Muscle layer of duodenum (tissue), 2 donors: ENCODE results near the gene GABRB1.
A peak's percentile ranks its signal among the peaks of the same experiment; 100 is the strongest.

Source experiments
- H3K27ac ChIP-seq: one replicate; pipeline ENCODE4 v1.7.0; 2013; ENCODE audit warnings: mild to moderate bottlenecking, low read length
- H3K27me3 ChIP-seq: one replicate; pipeline ENCODE4 v1.7.0; 2013; ENCODE audit warnings: low read depth, mild to moderate bottlenecking, control low read depth, low read length
- H3K36me3 ChIP-seq, 2 donors: one replicate each; pipeline ENCODE4 v1.7.0; 2013; ENCODE audit warnings: low read length in 2 of 2, control low read depth in 1 of 2, mild to moderate bottlenecking in 1 of 2; ENCODE audit not compliant: insufficient read depth in 2 of 2, control insufficient read depth in 1 of 2
- H3K4me1 ChIP-seq, 2 donors: one replicate each; pipeline ENCODE4 v1.7.0; 2013; ENCODE audit warnings: low read length in 2 of 2, mild to moderate bottlenecking in 2 of 2, control low read depth in 1 of 2, moderate library complexity in 1 of 2; ENCODE audit not compliant: insufficient read depth in 2 of 2, control insufficient read depth in 1 of 2
- H3K4me3 ChIP-seq, 2 donors: one replicate each; pipeline ENCODE4 v1.7.0; 2013; ENCODE audit warnings: low read length in 2 of 2, low read depth in 1 of 2, mild to moderate bottlenecking in 1 of 2
- H3K9me3 ChIP-seq, 2 donors: one replicate each; pipeline ENCODE4 v1.7.0; 2013; ENCODE audit warnings: low read length in 2 of 2, control low read depth in 1 of 2, mild to moderate bottlenecking in 1 of 2; ENCODE audit not compliant: control insufficient read depth in 1 of 2
- donor health status: healthy.

The GABRB1 gene

DNA sequence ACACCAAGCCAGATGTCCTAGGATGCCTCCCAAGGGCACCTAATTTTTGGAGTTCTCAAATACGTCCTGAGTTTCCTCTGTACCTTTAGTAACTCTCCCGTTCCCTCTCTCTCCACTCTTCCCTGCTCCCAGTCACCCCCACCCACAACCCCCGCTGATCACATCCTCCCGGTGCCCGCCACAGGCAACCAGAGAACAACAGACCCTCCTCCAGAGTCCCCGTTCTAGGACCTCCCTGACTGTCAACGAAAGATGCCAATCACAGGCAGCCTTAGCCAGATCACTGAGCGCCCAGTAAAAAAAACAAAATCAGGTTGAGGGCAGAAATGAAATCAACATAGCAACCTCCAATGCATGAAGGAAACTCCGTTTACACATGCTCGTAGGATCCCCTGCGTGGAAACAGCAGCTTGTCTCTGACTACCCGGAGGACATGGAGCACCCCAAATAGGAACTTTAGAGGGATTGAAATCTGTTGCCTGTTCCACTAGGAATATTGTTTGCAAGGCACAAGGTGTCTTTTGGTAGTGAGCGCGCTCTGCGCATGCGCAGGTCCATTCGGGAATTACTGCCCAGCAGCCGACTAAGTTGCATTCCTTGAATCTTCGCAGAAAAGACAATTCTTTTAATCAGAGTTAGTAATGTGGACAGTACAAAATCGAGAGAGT is at the start of gene GABRB1:
TSS of gene GABRB1 (plus strand) at position 557 of the 668 bp plus-strand sequence.
- H3K36me3 ChIP-seq, result no peaks in the 10 kb centered on the region
- H3K27me3 ChIP-seq, result peaks cover 13% of the 10 kb centered on the region
- H3K4me3 ChIP-seq, result peak within 1 kb of the TSS; percentile 66 to 87
- H3K4me1 ChIP-seq, result peaks cover 4 to 13% of the 10 kb centered on the region in 2 donors
- no peaks in the 10 kb centered on the region for H3K9me3 ChIP-seq
- no peak within 1 kb of the TSS for H3K27ac ChIP-seq

DNA sequence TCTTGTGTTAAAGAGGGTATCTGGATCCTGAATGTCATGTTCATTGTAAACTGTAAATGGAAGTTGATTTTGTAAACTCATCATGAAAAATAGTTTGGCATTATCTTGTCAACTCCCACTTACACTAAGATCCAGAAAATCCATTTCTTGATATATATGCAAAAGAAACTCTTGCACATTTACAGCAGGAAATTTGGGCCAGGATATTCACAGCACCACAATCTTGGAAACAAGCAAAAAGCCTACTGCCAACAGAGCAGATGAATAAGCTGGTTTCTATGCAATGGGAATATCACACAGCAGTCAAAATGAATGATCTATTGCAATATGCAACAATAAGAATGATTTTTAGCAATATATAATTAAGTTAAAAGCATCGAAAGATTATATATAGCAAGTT is 46.6 kb upstream of the GABRB1 start:
- H3K4me3 ChIP-seq, result no peak overlapping the region
- H3K36me3 ChIP-seq, result no peaks in the 10 kb centered on the region
- no peaks in the 10 kb centered on the region for H3K27me3 ChIP-seq
- H3K9me3 ChIP-seq, result no peaks in the 10 kb centered on the region
- H3K27ac ChIP-seq, result no peak overlapping the region
- H3K4me1 ChIP-seq, result no peaks in the 10 kb centered on the region

DNA sequence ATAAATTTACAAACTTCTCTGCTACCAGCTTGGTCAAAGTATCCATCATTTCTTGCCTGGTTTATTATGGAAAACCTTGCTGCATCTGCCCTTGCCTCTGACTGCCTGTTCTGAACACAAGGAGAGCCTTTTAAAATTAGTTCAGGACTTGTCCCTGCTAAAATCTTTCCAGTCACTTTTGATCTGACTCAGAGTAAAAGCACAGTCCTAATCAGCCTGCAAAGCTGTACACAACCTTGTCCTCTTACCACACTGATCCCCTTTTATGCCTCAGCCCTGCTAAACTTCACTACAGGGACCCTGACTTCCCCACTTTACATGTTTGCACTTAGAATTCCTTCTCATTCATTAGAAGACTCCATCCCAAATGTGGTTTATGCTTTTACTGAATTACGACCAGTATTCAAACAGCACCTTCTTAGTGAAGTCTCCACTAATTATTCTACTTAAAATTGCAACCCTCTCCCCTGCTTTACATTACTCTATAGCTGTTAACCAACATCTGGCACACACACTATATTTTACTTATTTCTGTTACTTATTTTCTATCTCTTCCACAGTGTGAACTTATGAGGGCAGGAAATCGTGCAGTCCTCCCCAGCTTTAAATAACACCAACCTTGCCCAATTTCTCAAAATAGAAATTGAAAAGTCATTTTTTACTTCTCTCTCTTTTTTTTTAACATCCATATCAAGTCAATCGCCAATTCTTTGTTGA is 44.3 kb upstream of the GABRB1 start:
- H3K4me3 ChIP-seq, result no peak overlapping the region
- H3K9me3 ChIP-seq, result no peaks in the 10 kb centered on the region
- no peaks in the 10 kb centered on the region for H3K4me1 ChIP-seq
- H3K27me3 ChIP-seq, result peaks cover under 1% of the 10 kb centered on the region
- no peak overlapping the region for H3K27ac ChIP-seq
- no peaks in the 10 kb centered on the region for H3K36me3 ChIP-seq

DNA sequence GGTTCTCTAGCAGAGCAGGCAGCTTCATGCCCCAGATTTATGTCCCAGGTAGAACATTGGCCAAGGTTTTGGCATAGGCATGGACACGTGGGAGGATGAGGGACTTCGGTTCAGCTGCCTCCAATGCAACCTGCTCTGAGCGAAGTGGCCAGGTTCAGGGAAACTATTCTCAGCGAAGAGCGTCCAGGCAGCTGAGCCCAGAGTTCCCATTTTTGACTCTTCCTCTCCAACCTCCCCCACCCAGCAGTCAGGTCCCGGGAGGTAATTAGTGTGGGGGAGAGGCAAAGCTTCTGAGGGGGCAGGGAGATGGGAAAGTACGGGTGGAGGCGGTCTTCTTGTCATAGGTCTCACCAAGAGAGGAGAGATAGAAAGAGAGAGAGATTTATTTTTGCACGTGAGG is 39.0 kb upstream of the GABRB1 start:
- no peak overlapping the region for H3K27ac ChIP-seq

DNA sequence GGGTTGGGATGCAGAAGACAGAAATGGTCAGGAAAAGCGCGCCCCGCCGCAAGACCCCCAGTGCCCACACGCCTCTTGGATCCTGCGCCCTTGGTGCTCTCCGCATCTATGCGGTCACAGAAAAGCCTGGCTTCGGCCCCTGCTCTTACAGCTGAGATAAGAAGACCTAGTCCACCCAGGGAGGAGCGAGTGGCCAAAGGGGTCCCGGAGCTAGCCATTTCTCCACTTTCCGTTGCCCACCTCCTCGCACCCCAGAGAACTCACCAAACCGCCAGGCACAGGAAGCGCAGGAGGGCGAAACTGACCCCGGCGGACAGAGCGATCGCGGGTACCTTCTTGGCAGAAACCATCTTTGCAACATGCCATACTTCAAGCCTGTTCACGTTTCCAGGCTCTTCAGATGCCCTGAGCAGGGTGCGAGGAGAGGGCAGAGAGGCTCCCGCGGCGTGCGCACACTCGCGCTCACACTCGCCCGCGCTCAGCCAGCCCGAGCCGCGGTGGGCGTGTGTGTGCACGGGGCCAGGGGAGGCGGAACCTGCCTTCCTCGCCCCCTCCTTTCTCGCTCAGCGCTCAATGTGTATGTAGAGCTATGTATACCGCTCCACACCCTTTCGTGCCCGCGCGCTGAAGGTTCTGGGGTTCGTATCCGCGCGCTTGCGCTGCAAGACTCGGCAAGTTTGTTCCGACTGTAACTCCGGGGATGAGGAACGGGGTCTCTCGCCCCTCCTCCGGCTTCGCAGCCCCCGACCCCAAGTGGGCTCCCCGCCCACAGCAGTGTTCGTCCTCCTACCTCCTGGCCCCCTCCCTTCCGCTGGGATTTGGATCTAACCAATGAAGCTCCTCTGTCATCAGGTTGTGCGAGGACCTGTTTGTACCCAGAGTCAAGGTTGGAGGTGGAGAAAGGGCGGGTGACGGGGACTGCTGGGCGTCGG is 38.0 kb upstream of the GABRB1 start, which contains the start of gene GABRA4:
TSS of gene GABRA4 (minus strand) at position 507 of the 932 bp plus-strand sequence. CDS start at position 350, 157 bp downstream.
- Histone ChIP-seq H3K4me1 (peaks cover 0 to 15% of the 10 kb centered on the region in 2 donors), H3K36me3 (no peaks in the 10 kb centered on the region), H3K27me3 (peaks cover 6% of the 10 kb centered on the region), H3K9me3 (no peaks in the 10 kb centered on the region), H3K27ac (no peak within 1 kb of the TSS), H3K4me3 (peak within 1 kb of the TSS; percentile 47 to 71)

More for the DNA sequence above, 39.0 kb upstream of the GABRB1 start:
- H3K9me3 ChIP-seq, result no peaks in the 10 kb centered on the region
- peaks cover 0 to 15% of the 10 kb centered on the region in 2 donors for H3K4me1 ChIP-seq
- no peaks in the 10 kb centered on the region for H3K36me3 ChIP-seq
- H3K4me3 ChIP-seq, result no peak overlapping the region
- H3K27me3 ChIP-seq, result peaks cover 6% of the 10 kb centered on the region

DNA sequence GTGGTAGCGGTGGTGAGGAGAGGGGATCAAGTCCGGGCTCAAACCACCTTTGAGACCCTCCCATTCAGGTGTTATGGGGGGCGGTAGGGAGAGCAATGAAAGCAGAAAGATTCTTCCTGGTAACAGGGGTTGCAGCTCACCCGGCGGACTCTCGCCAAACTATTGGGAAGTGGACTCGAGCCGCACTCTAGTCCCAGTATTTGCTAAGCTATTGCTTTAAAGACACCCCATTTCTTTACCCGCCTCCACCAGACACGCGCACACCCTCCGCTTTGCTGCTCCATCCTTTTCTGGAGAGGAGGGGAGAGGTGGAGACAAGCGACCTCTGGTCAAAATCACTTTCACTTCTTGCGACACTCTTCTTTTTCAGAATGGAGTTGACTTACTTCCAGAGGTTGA is 37.4 kb upstream of the GABRB1 start:
- peaks cover 0 to 15% of the 10 kb centered on the region in 2 donors for H3K4me1 ChIP-seq
- H3K27ac ChIP-seq, result no peak overlapping the region
- H3K36me3 ChIP-seq, result no peaks in the 10 kb centered on the region
- H3K9me3 ChIP-seq, result no peaks in the 10 kb centered on the region
- H3K27me3 ChIP-seq, result peaks cover 6% of the 10 kb centered on the region
- peak overlapping the region; percentile 47 to 71 for H3K4me3 ChIP-seq

GRCh38 chr4:46999566-46999965 is 31.8 kb upstream of the GABRB1 start:
- no peaks in the 10 kb centered on the region for H3K4me1 ChIP-seq
- no peaks in the 10 kb centered on the region for H3K36me3 ChIP-seq
- no peaks in the 10 kb centered on the region for H3K9me3 ChIP-seq
- H3K27me3 ChIP-seq, result no peaks in the 10 kb centered on the region
- H3K27ac ChIP-seq, result no peak overlapping the region
- H3K4me3 ChIP-seq, result no peak overlapping the region

GRCh38 chr4:47000406-47000805 is 31.0 kb upstream of the GABRB1 start:
- Histone ChIP-seq H3K4me3 (no peak overlapping the region), H3K27ac (no peak overlapping the region), H3K27me3 (no peaks in the 10 kb centered on the region), H3K36me3 (no peaks in the 10 kb centered on the region), H3K4me1 (no peaks in the 10 kb centered on the region), H3K9me3 (no peaks in the 10 kb centered on the region)

- no peaks in the 10 kb centered on the region for H3K27me3 ChIP-seq
- H3K27ac ChIP-seq, result no peak overlapping the region
- H3K36me3 ChIP-seq, result no peaks in the 10 kb centered on the region
- H3K4me1 ChIP-seq, result no peaks in the 10 kb centered on the region
- no peaks in the 10 kb centered on the region for H3K9me3 ChIP-seq
- no peak overlapping the region for H3K4me3 ChIP-seq
Observed at GRCh38 chr4:47002580-47002979, 28.8 kb upstream of the GABRB1 start.

GRCh38 chr4:47010347-47010911 is 20.9 kb upstream of the GABRB1 start:
- H3K4me1 ChIP-seq, result peaks cover 0 to 5% of the 10 kb centered on the region in 2 donors
- H3K27me3 ChIP-seq, result no peaks in the 10 kb centered on the region
- H3K36me3 ChIP-seq, result no peaks in the 10 kb centered on the region
- peaks cover 0 to 3% of the 10 kb centered on the region in 2 donors for H3K9me3 ChIP-seq
- H3K4me3 ChIP-seq, result peak overlapping the region in 1 of 2 donors; percentile 31
- H3K27ac ChIP-seq, result no peak overlapping the region
